ENCODE results near the gene TRIM41. TPM values are rescaled to one million over a fixed set of nuclear protein-coding genes. Genes with fewer than 3 reads are reported as not detected.
A peak's percentile ranks its signal among the peaks of the same experiment; 100 is the strongest.

TRIM41 gene
- total and polyA plus RNA-seq, 9 of the 15 experiments (the other 6 are each of a cell fraction or from before 2014, with no cell fraction given), result 1.8 to 47.6 (median 20.9) TPM

DNA sequence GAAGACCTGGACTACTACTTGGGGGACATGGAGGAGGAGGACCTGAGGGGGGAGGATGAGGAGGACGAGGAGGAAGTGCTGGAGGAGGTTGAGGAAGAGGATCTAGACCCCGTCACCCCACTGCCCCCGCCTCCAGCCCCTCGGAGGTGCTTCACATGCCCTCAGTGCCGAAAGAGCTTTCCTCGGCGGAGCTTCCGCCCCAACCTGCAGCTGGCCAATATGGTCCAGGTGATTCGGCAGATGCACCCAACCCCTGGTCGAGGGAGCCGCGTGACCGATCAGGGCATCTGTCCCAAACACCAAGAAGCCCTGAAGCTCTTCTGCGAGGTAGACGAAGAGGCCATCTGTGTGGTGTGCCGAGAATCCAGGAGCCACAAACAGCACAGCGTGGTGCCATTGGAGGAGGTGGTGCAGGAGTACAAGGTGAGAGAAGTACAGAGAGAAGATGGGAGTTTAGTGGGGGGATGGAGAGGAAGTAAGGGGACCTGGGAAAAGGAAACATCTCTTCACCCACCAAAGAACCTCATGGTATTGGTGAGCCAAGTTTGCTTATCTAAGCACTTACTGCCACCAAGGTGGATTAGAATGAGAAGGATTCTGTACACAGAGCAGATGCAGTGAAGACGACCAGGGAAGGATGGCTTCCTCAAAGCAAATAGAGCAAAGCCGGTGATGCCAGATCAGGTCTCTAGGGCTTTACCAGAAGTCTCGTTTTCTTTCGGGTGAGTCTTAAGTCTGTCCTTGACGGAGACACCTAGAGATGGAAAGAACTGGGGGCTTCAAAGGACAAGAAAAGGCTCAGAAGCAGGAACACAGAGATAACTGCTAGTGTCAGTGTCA is 1.5 kb downstream of the TRIM41 start:
- H3K4me2 ChIP-seq (ENCODE audit: insufficient read depth, low read length), result peak overlapping the region; percentile 96
- FAIRE-seq (no peak), DNase-seq (ENCODE audit: extremely low read depth in 1 of 4, low spot score in 3 of 4) (no peak), ATAC-seq (no peak)
- peak overlapping the region; percentile 74; the same call in 1 of the 2 replicates for H2AFZ ChIP-seq (ENCODE audit: low read depth, low read length)
- H3K9me3 ChIP-seq (replicated peaks; ENCODE audit: control insufficient read depth, insufficient read depth, low read depth, low read length), result no peaks in the 10 kb centered on the region
- POLR2A ChIA-PET, result interaction anchor here (1.1 to 4.6 kb wide), 3 partner anchors 10 to 18 kb away, joined by 3 to 55 read pairs (median 4); no protein-coding TSS in a partner anchor
- peaks cover 0 to 37% of the 10 kb centered on the region in 2 experiments; a peak in 4 of 5 replicates for H3K4me1 ChIP-seq (replicated peaks in 1 of 2; ENCODE audit: control insufficient read depth in 2 of 2, insufficient read depth in 2 of 2, low read length in 2 of 2)
- H3K79me2 ChIP-seq (ENCODE audit: control insufficient read depth, insufficient read depth, low read length), result peaks cover 29% of the 10 kb centered on the region
- intact Hi-C loops (cut with micrococcal nuclease) (no loop called here), in situ Hi-C loops (cut with MboI) (no loop called here)
- no peak for TF ChIP-seq RB1 (IDR thresholded peaks at IDR 0.05; ENCODE audit: low read depth)
- TF ChIP-seq SMARCA5 (IDR thresholded peaks at IDR 0.05), result 0 out of 2 replicates have a peak, but pooled peaks have one; percentile 5
- TF ChIP-seq ZNF41 (CRISPR knock-in tag; conservative IDR thresholded peaks at IDR 0.05), result no peak
- peak; percentile 30; the same call in 1 of the 2 replicates for TF ChIP-seq C11orf30 (IDR thresholded peaks at IDR 0.05; ENCODE audit: low read depth)
- 0 out of 2 replicates have a peak, but pooled peaks have one; percentile 7 for TF ChIP-seq HLTF (IDR thresholded peaks at IDR 0.05)
- TF ChIP-seq ARID2 (IDR thresholded peaks at IDR 0.05), result 0 out of 2 replicates have a peak, but pooled peaks have one; percentile 0
- TF ChIP-seq ZNF316 (IDR thresholded peaks at IDR 0.05), result peak; percentile 63; the same call in 1 of the 2 replicates
- peak overlapping the region; percentile 90; the same call in 1 of the 3 replicates for H3K27ac ChIP-seq (ENCODE audit: extremely low read depth, low read depth, low read length)
- peaks cover 35% of the 10 kb centered on the region for H3K36me3 ChIP-seq (ENCODE audit: control insufficient read depth, insufficient read depth, low read length)
- BruUV-seq (replicated peaks), result no TSS peak
- peak overlapping the region; percentile 86 for H3K4me3 ChIP-seq
- H3K9me1 ChIP-seq (ENCODE audit: control insufficient read depth, insufficient read depth, low read length), result peaks cover 3% of the 10 kb centered on the region
- CTCF ChIA-PET (ENCODE audit: low intra/inter-chr PET ratio), result no interaction called here
- H4K20me1 ChIP-seq (replicated peaks; ENCODE audit: control insufficient read depth, insufficient read depth, low read length), result 0 out of 2 replicates have a peak, but pooled peaks cover 2% of the 10 kb centered on the region
- H3K9ac ChIP-seq (ENCODE audit: insufficient read depth in 1 of 2, low read depth in 2 of 2, low read length in 2 of 2), result peak overlapping the region; percentile 92 to 96
- 46% methylated on average over 19 of the region's 22 CpGs for WGBS (ENCODE audit: insufficient coverage, low coverage, missing lambda C conversion rate)
- H3K27me3 ChIP-seq (ENCODE audit: control insufficient read depth in 2 of 2, insufficient read depth in 2 of 2, low read length in 2 of 2), result no peaks in the 10 kb centered on the region

All from K562 (cell line).